GM18507 (cell line): Measurements from ENCODE around the gene CYP2U1.
"Not testable (repeated sequence)": the region's sequence is repeated elsewhere in the genome, so short reads cannot be mapped to it uniquely, and the experiment has no call there.

Experiments
- DNase-seq: peaks from one replicate; pipeline ENCODE4 v3.0.0; 2011; ENCODE audit warnings: low read depth; ENCODE audit not compliant: insufficient read length; ENCODE audit errors: extremely low spot score
- FAIRE-seq: peaks from 2 replicates; lab custom pipeline; 2011; peaks lifted over from hg19 to GRCh38; lab: Jason Lieb, UNC

Gene CYP2U1

DNA sequence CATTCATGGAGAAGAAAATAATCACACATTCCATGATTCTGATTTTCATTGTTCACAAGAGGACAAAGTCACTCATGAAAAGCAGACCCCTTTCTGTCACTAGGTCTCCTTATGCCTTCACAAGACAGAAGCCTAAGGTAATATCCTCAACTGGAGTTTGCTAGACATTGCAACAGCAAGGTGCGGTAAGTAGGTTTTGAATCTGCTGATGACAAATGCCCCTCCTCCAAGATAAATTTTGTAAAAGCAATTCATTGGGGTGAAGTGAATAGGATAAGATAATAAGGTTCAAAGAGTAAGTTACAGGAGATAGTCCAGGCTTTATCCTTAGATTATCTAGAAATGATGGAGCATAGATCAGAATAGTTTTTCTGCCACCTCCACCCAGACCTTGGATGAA is 16.1 kb upstream of the CYP2U1 start:
- FAIRE-seq (no peak), DNase-seq (no peak)

DNA sequence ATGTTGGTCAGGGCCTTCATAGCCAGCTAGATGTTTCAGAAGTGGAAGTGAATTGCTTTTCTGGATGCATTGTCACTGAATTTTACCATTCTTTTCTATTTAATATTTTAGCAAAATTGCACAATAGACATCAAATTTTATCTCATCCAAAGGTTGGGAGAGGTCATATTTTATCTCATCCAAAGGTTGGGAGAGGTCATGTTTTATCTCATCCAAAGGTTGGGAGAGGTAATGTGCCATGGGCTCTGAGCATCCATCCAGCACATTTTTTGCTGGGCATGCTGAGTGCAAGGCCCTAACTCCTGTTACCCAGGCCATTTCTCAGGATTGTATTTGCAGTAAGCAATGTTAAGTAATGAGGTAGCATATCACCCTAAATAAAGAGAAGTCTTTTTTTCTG is 14.7 kb upstream of the CYP2U1 start:
- no peak for FAIRE-seq

DNA sequence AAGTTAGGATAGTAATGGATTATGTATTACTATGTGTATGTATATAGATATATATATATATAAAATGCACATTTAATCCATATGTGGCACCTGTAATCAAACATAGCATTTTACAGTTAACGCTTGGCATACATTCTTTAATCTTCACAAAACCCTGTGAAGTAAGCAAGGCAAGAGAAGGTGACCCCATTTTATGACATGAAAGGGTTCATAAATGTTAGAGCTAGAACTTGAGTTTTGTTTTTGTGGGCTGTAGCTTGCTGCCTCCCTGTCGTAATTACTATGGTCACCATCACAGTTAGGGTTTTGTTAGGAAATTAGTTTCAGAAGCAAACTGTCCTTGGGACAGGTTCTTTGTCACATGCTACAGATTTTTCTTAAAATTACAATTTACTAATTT is 13.8 kb upstream of the CYP2U1 start:
- DNase-seq (no peak), FAIRE-seq (no peak)

More for the DNA sequence above, 14.7 kb upstream of the CYP2U1 start:
- no peak for DNase-seq

DNA sequence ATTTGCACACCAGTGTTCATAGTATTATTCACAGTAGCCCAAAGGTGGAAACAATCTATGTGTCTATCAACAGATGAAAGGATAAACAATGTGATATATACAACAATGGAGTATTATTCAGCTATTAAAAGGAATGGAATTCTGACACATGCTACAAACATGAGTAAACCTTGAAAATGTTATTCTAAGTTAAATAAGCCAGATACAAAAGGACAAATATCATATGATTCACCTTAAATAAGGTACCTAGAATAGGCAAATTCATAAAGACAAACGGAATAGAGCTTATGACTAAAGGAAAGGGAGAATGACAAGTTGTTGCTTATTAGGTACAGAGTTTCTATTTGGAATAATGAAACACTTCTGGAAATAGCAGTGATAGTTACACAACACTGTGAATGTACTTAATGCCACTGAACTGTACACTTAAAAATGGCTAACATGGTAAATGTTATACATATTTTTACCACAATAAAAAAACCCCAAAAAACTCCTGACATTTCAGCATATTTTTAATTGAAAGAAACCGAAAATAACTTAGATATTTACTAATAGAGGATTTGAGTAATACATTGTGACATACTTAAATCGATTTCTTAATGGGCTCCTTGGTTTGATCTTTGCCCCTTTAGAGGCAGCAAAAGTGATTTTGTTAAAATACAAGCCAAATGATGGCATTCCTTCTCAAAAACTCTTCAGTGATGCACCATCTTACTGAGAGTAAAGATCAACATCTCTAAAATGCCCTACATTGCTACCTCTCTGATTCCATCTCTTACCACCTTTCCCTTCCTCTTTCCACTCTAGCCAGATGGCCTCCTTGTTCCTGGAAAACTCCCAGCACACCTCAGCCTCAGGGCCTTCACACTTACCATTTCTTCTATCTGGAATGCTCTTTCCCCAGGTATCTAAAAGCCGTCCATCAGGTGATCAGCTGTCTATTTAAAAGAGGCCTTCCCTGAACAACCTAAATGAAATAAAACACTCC is 8.6 kb upstream of the CYP2U1 start:
- FAIRE-seq, result no peak

DNA sequence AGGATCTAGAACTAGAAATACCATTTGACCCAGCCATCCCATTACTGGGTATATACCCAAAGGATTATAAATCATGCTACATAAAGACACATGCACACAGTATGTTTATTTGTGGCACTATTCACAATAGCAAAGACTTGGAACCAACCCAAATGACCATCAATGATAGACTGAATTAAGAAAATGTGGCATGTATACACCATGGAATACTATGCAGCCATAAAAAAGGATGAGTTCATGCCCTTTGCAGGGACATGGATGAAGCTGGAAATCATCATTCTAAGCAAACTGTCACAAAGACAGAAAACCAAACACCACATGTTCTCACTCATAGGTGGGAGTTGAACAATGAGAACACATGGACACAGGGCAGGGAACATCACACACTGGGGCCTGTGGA is 5.6 kb upstream of the CYP2U1 start:
- DNase-seq, FAIRE-seq: not testable (repeated sequence)

More for the DNA sequence above, 8.6 kb upstream of the CYP2U1 start:
- DNase-seq, result no peak

DNA sequence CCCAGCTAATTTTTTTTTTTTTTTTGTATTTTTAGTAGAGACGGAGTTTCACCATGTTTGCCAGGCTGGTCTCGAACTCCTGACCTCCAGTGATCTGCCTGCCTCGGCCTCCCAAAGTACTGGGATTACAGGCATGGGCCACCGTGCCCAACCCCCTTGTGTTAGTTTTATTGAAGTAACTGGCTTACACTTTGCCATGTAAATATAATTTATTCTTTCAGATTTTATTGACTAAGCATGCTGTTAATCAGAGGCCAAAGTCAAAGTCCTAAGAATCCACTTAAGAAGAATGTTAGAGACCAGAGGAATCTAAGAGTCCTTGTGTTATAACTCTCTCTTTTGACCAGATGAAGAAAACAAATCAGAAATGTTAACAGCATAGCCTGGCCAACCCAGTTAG is 4.5 kb upstream of the CYP2U1 start:
- DNase-seq, FAIRE-seq: not testable (repeated sequence)

DNA sequence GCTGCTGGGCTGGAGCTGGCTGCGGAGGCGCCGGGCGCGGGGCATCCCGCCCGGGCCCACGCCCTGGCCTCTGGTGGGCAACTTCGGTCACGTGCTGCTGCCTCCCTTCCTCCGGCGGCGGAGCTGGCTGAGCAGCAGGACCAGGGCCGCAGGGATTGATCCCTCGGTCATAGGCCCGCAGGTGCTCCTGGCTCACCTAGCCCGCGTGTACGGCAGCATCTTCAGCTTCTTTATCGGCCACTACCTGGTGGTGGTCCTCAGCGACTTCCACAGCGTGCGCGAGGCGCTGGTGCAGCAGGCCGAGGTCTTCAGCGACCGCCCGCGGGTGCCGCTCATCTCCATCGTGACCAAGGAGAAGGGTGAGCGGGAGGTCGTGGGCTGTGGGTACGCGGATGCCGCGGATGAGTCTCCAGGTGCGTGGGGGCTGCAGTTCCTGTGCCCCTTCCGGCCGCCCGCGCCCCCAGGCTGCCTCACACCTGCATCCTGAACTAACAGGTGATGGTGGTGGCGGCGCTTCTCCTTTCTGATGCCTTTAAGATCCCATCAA is 499 bp downstream of the CYP2U1 start:
- FAIRE-seq, result no peak
- no peak for DNase-seq

DNA sequence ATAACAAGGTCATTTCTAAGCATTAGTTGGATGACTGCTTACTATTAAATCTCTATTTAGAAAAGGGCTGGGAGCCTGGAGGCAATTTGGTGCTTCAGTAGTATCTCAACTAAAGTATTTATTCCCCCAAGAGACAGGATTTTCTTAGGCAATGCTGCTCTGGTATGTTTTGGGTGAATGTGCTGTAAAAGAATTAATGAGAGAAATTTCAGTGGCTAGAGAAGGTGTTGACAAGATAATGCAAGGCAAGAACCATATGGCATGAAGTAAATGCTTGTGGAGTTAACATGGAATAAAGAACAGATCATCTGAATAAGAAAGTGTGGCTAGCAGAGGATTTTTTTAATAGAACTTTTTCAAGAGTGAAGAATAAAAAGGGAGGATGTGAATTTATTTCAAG is 3.9 kb downstream of the CYP2U1 start:
- no peak for FAIRE-seq
- no peak for DNase-seq

DNA sequence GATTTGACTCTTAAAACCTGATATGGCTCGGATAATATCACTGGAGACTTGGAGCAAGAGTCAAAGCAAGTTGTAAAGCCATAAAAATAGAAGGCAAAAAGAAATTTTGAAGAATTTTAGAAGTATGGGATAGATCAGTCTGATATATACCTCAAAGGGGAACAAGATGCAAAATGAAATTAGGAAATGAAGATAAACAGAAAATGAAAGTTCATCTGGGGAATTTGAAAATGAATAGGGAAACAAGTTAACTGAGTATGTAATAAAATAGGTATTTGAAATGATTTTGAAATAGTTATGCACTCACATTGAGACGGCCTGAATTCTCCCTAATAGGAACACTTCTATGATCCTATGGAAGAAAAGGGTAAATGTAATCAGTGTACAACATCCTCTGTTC is 5.7 kb downstream of the CYP2U1 start:
- DNase-seq (no peak), FAIRE-seq (no peak)

DNA sequence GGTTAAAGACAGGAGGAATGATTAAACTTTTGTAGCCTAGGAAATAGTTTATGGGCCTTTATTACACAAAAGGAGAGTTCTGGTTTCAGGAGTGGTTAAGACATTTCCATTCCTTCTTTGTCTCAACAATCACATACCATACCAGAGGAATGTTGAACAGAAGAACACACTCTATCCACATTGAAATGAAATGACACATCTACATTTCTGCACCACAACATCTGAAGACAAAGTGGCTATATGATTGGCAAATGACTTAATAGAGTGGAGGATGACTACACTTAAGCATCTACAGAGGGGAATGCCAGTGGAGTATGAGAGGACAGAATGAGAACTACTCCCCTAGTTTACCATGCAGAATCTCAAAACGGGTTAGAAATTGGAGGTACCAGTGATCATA is 8.0 kb downstream of the CYP2U1 start:
- DNase-seq, result no peak
- FAIRE-seq, result no peak

DNA sequence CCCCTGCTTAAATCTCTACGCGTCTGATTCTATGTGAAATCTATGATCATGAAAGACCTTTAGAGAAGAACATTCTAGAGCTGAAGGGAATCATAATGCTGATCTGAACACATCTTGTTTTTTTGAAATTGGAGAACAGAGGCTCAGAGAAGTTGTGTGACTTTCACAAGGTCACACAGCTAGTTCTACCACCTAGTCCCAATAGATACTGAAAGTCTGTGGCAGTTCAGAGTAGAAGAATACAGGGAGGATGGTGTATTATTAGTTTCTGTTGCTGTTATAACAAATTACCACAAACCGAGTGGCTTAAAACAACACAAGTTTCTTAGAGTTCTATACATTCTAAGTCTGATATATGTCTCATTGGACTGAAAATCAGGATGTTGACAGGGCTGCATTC is 14.5 kb downstream of the CYP2U1 start:
- no peak for DNase-seq
- FAIRE-seq, result no peak

DNA sequence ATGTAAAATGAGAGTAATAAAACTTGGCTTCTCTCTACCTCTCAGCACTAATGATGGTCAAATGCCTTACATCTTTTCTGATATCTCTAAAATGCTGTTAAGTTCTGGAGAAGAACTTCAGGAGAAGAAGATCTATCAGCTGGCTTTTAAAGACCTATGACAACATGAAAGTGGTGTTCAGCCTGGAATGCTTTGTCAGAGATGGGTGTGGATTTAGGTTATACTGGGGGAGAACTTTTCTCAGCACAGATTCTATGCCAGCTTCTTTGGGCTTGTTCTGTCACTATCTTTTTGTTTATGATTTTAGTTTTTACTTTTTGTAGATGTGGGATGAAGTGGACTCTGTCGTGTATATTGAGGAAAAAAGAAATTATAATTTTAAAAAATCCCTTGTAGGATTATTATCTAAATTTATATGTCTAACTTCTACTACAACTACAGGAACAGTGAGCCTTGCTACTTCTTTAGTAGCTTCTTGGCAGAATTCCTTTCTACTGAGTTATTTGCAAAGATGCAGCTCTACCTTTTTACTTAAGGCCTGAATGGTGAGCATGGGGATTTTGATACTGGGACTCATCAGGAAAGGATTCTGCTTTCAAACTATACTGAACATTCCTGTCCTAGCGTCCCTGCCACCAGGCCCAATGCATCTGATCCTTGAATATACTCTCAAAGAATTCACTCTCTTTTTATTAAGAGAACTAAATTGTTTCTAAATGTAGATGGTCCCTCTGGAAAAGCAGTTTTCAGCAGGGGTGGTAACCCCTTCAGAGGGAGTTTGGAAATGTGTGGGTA is 19.6 kb downstream of the CYP2U1 start:
- DNase-seq (no peak), FAIRE-seq (no peak)

DNA sequence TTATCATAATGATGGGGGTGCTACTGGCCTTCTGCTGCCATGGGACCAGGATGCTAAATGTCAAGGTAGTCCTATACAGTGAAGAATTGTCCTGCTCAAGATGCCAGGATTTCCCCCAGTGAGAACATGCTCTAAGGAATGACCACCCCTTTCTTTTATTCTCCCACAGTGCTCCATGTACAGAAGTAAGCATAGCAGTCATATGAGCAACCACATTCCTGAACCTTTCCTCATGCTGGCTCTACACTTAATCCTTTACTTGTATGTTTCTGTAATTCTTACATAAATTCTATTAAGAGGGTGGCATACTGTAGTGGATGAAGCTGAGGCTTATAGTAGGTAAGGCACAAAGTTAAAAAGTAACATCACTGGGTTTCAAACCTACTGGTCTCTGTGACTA is 20.2 kb downstream of the CYP2U1 start:
- DNase-seq, result no peak
- no peak for FAIRE-seq

DNA sequence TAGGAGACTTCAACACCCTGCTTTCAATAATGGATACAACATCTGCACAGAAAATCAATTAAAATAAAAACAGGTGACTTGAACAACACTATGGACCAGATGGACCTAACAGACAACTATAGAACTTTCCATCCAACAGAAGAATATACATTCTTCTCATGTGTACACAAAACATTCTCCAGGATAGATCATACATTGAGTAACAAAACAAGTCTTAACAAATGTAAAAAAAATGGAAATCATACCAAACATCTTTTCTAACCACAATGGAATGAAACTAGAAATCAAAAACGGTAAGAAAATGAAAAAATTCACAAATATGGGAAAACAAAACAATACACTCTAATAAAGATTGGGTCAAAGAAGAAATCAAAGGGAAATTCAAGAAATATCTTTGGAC is 24.7 kb downstream of the CYP2U1 start:
- DNase-seq, result no peak

DNA sequence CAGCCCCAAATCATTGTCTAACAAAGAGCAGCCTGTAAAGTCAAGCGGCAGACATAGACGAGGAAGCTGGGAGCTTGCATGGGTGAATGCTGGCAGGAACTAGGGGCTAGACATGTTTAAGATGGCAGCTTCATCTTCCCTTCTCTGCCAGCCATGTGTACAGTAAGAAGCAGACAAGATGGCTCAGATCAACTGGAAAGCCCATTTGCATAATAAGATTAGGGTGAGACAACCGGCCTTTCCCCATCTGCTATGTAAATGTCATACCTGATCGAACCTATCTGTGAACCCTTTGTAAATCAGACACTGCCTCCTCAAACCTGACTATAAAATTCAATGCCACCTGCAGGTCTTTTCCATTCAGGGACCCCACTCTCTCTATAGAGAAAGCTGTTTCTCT is 35.6 kb downstream of the CYP2U1 start:
- FAIRE-seq (no peak), DNase-seq (no peak)

More for the DNA sequence above, 24.7 kb downstream of the CYP2U1 start:
- FAIRE-seq, result no peak

DNA sequence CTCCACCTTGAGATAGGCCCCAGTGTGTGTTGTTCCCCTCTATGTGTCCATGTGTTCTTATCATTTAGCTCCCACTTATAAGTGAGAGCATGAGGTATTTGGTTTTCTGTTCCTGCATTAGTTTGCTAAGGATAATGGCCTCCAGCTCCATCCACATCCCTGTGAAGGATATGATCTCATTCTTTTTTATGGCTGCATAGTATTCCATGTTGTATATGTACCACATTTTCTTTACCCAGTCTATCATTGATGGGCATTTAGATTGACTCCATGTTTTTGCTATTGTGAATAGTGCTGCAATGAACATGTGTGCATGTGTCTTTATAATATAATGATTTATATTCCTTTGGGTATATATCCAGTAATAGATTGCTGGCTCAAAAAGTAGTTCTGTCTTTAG is 36.2 kb downstream of the CYP2U1 start:
- not testable (repeated sequence) for DNase-seq, FAIRE-seq

DNA sequence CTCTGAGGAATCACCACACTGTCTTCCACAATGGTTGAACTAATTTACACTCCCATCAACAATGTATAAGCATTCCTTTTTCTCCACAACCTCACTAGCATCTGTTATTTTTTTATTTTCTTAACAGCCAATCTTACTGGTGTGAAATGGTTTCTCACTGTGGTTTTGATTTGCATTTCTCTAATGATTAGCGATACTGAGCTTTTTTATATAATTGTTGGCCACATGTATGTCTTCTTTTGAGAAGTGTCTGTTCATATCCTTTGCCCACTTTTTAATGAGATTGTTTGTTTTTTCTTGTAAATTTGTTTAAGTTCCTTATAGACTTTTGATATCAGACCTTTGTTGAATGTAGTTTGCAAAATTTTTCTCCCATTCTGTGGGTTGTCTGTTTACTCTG is 36.6 kb downstream of the CYP2U1 start:
- FAIRE-seq, result peak; percentile 51
- not testable (repeated sequence) for DNase-seq

DNA sequence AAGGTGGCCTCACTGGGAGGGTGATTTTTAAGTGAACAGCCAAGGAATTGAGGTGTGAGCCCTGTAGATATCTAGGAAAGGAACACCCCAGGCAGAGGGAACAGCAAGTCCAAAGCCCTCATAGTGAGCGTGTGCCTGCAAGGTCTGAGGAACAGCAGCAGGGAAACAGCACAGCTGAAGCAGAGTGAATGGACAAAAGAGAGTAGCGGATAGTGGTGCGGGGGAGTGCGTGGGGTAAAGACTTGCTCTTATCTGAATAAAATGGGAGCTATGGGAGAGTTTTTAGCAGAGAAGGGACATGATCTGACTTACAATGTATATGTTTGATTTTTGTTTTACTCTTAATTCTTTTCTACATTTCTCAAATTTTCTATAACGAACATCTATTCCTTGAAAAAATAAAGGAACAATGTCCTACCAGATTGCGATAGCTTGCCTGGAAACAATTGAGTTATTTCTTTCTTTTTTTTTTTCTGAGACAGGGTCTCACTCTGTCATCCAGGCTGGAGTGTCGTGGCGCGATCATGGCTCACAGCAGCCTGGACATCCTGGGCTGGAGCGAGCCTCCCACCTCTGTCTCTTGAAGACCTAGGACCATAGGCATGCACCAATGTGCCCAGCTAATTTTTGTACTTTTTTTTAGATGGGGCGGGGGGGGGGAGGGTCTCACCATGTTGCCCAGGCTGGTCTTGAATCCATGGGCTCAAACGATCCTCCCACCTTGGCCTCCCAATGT is 38.9 kb downstream of the CYP2U1 start:
- FAIRE-seq, result no peak
- no peak for DNase-seq

DNA sequence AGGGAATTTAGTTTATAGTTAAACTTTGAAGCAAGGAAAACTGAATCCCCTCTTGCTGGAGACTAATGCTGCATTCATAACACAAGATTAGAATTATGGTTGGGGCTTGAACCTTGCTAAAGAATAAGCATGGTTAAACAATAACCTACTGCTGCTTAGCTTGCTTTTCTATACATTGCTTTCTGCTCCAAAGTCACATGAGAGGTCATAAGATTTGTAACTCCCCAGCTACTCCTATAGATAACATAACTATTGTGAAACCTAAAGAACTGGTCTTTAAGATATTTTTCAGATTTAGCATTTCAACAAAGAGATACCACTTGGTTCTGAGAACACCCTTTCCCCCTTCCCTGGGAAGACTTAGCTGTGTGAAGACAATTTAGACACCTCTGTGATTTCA is 41.3 kb downstream of the CYP2U1 start:
- FAIRE-seq (no peak), DNase-seq (no peak)

DNA sequence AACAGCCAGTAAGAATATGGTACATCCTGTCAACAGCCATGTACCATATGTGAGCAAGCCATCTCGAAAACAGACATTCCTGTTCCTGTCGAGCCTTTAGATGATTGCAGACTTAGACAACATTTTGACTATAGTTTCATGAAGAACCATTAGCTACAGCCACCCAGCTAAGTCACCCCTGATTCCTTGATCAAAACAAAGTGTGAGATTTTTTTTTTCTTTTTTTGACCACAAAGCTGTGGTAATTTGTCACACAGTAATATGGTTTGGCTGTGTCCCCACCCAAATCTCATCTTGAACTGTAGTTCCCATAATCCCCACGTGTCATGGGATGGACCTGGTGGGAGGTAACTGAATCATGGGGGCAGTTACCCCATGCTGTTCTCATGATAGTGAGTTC is 43.2 kb downstream of the CYP2U1 start:
- FAIRE-seq, result no peak
- DNase-seq, result no peak
